Esophagus squamous epithelium (tissue), 4 donors: ENCODE results near the gene ARF4.

Source experiments
- POLR2A ChIP-seq, 4 donors: fragments of 450-650 bp; IDR thresholded peaks; one replicate each; pipeline ENCODE4 v1.6.1; 2017; ENCODE audit warnings: antibody characterized with exemption in 4 of 4, mild to moderate bottlenecking in 4 of 4, moderate library complexity in 3 of 4
- TF ChIP-seq, protein P1 (sequence below), 6 experiments: fragments of 450-650 bp in 4 of 6; fragments of 200-600 bp in 2 of 6; sonication (generic) in 2 of 6; IDR thresholded peaks; one replicate each; pipeline ENCODE4 v1.5.1; 2016 to 2019; ENCODE audit warnings: antibody characterized with exemption in 6 of 6, mild to moderate bottlenecking in 4 of 6, moderate library complexity in 4 of 6

GRCh38 chr3:57569859-57570450 is 27.2 kb downstream of the ARF4 start:
- TF ChIP-seq, protein P1, sequence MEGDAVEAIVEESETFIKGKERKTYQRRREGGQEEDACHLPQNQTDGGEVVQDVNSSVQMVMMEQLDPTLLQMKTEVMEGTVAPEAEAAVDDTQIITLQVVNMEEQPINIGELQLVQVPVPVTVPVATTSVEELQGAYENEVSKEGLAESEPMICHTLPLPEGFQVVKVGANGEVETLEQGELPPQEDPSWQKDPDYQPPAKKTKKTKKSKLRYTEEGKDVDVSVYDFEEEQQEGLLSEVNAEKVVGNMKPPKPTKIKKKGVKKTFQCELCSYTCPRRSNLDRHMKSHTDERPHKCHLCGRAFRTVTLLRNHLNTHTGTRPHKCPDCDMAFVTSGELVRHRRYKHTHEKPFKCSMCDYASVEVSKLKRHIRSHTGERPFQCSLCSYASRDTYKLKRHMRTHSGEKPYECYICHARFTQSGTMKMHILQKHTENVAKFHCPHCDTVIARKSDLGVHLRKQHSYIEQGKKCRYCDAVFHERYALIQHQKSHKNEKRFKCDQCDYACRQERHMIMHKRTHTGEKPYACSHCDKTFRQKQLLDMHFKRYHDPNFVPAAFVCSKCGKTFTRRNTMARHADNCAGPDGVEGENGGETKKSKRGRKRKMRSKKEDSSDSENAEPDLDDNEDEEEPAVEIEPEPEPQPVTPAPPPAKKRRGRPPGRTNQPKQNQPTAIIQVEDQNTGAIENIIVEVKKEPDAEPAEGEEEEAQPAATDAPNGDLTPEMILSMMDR (IDR thresholded peaks at IDR 0.05), result no peak
- TF ChIP-seq POLR2A (IDR thresholded peaks at IDR 0.05), result no peak
